Panc1 (cell line): ENCODE data around the gene HS1BP3.

Source experiments
- CTCF ChIP-seq: fragments of 450-650 bp; IDR thresholded peaks from 2 replicates; pipeline ENCODE4 v1.5.1; 2017; ENCODE audit warnings: mild to moderate bottlenecking
- TCF7L2 ChIP-seq: IDR thresholded peaks from 2 replicates; pipeline ENCODE4 v1.6.1; 2011; ENCODE audit warnings: mild to moderate bottlenecking, low read depth, low read length, inconsistent platforms

DNA sequence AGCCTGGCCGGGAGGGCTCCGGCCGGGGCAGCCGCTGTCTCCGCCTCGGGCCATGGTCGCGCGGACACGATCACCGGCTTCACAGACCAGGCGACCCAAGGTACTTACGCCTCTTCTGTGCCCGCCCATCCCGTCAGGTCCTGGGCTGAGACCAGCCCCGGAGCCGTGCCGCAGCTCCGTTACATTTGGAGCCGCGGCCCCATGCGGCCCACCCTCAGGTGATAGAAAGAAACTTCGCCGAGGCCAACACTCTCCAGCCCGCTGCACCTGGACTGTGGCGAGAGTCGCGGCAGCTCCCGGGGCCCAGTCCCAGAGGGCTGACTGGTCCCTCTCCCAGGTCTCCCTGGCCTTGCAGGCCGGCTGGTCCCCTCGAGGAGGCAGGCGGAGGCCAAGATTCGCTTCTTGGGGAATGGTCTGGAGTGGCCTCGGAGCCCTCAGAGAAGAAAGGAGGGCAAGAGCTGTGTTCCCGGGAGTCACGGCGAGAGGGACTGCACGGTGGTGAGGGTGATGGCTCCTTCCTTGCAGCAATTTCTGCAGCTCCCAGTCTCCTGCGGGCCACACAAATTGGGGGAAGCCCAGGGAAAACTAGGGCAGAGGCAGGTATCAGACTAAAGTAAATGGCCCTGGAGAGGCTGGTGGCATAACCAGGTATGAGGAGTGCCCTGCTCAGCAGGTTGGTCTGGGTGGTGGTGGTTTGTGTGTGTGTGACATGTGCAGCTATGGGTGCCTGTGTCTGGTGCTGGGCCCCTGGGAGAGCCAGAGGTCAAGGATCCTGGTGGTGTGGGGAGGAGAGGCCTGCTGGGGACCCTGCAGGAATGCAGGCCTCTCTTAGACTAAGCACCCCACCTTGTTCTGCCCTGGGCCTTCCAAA lies 16.9 kb upstream of the HS1BP3 start:
- TF ChIP-seq CTCF (no peak), TCF7L2 (no peak)
